HepG2 (cell line): ENCODE results near the gene PREX1. TPM values are rescaled to one million over a fixed set of nuclear protein-coding genes. Genes with fewer than 3 reads are reported as not detected.

Source experiments
- ATAC-seq: fragments of 200-7000 bp; cut with Tn5 transposase; 3 replicates; pipeline ENCODE4 v1.9.1; 2020; ENCODE audit warnings: mild to moderate bottlenecking, moderate library complexity
- BruUV-seq: library from RNA; stranded (reverse); fragments of 400-500 nt; replicated peaks from 2 replicates; lab custom pipeline; 2021; lab: Mats Ljungman, UMichigan
- CTCF ChIA-PET: fragments of 300-600 bp; formaldehyde crosslinking; extraction: SDS; loops from one replicate; lab custom pipeline; 2021; ENCODE audit warnings: low total read pairs, inconsistent platforms, low intra/inter-chr PET ratio; lab: Yijun Ruan, JAX
- POLR2A ChIA-PET: fragments of 350-600 bp; sonication (Branson Sonifier 250); formaldehyde crosslinking; loops from one replicate; lab custom pipeline; 2020; ENCODE audit warnings: antibody characterized with exemption, inconsistent platforms; lab: Yijun Ruan, JAX
- DNase-seq: peaks from one replicate; pipeline ENCODE4 v3.0.0-alpha.2; 2015; ENCODE audit warnings: low spot score
- FAIRE-seq: peaks from 3 replicates; lab custom pipeline; 2011; peaks lifted over from hg19 to GRCh38; lab: Jason Lieb, UNC
- H2AFZ ChIP-seq: one replicate; pipeline ENCODE4 v1.6.1; 2011; ENCODE audit warnings: low read length, inconsistent platforms
- H3K27ac ChIP-seq: fragments of 300-600 bp; 3 replicates; pipeline ENCODE4 v1.8.0; 2011; ENCODE audit warnings: mixed run types, mild to moderate bottlenecking, mixed read lengths, low read length, inconsistent platforms; ENCODE audit not compliant: insufficient read depth; ENCODE audit errors: extremely low read length
- H3K27me3 ChIP-seq, 2 experiments: fragments of 200-600 bp in 1 of 2; 2 replicates in 1 of 2; 3 replicates in 1 of 2; pipeline versions ENCODE4 v1.6.0 to v1.8.0; 2011; ENCODE audit warnings: low read length in 2 of 2, mild to moderate bottlenecking in 2 of 2, moderate library complexity in 2 of 2, inconsistent platforms in 1 of 2; ENCODE audit not compliant: insufficient read depth in 2 of 2, control insufficient read depth in 1 of 2
- H3K36me3 ChIP-seq, 2 experiments: fragments of 200-600 bp in 1 of 2; replicated peaks in 1 of 2; 2 replicates in 1 of 2; 3 replicates in 1 of 2; pipeline versions ENCODE4 v1.5.1 to v1.8.0; 2011; ENCODE audit warnings: low read length in 2 of 2, inconsistent platforms in 1 of 2; ENCODE audit not compliant: insufficient read depth in 2 of 2, control insufficient read depth in 1 of 2
- H3K4me1 ChIP-seq: 2 replicates; pipeline ENCODE4 v1.5.1; 2012; ENCODE audit warnings: low read length, inconsistent platforms; ENCODE audit not compliant: insufficient read depth
- H3K4me2 ChIP-seq: 2 replicates; pipeline ENCODE4 v1.6.0; 2011; ENCODE audit warnings: low read depth, low read length, inconsistent platforms
- H3K4me3 ChIP-seq, 3 experiments: fragments of 200-600 bp in 1 of 3; sonication (generic), shearing (Covaris generic) in 1 of 3; replicated peaks in 1 of 3; 2 replicates each; pipeline ENCODE4 v1.5.1; 2011 to 2016; ENCODE audit warnings: low read length in 3 of 3, inconsistent platforms in 2 of 3, low read depth in 2 of 3, mild to moderate bottlenecking in 2 of 3, control low read depth in 1 of 3, mixed read lengths in 1 of 3; ENCODE audit not compliant: insufficient read depth in 1 of 3
- H3K79me2 ChIP-seq: one replicate; pipeline ENCODE4 v1.6.1; 2011; ENCODE audit warnings: low read length, inconsistent platforms; ENCODE audit not compliant: insufficient read depth
- H3K9ac ChIP-seq: 2 replicates; pipeline ENCODE4 v1.6.0; 2011; ENCODE audit warnings: mild to moderate bottlenecking, low read depth, low read length, inconsistent platforms; ENCODE audit not compliant: insufficient read depth
- H3K9me3 ChIP-seq: 2 replicates; pipeline ENCODE4 v1.5.1; 2012; ENCODE audit warnings: mild to moderate bottlenecking, low read length
- H4K20me1 ChIP-seq: 2 replicates; pipeline ENCODE4 v1.6.0; 2011; ENCODE audit warnings: inconsistent platforms, mild to moderate bottlenecking, low read length, moderate library complexity; ENCODE audit not compliant: insufficient read depth
- ZFP36 ChIP-seq: fragments of 150-350 bp; IDR thresholded peaks from 2 replicates; pipeline ENCODE4 v1.6.1; 2018; ENCODE audit warnings: borderline replicate concordance, low read length, low read depth; ENCODE audit not compliant: partially characterized antibody
- ZNF562 ChIP-seq: sonication (generic); formaldehyde crosslinking; IDR thresholded peaks from 2 replicates; pipeline ENCODE4 v1.8.0; 2022; ENCODE audit warnings: missing genetic modification reagents, borderline replicate concordance
- ZNF614 ChIP-seq: IDR thresholded peaks from 2 replicates; pipeline ENCODE4 v1.6.1; 2018; ENCODE audit warnings: missing biosample characterization, missing genetic modification reagents, inconsistent platforms, borderline replicate concordance
- WGBS: methylation state at CpG from one replicate; pipeline ENCODE4 v1.1.6; 2017; ENCODE audit warnings: low lambda C conversion rate; 5-methylcytosine and 5-hydroxymethylcytosine counted together
- in situ Hi-C: cut with HindIII; loops from 2 replicates; pipeline ENCODE4 v1.10.0; 2017; ENCODE audit warnings: low pct_unique_long_range_greater_than_20kb; ENCODE audit not compliant: extremely low pct_ligation_motif_present
- intact Hi-C: fragments of 100-400 bp; cut with micrococcal nuclease; formaldehyde crosslinking; loops from one replicate; pipeline ENCODE4 v1.10.0; 2022; ENCODE audit not compliant: unreplicated experiment
- polyA plus RNA-seq, 8 experiments: library from polyadenylated mRNA; depleted of rRNA in 3 of 8; stranded (reverse) in 7 of 8; unstranded in 1 of 8; fragments of >200 nt; fragmentation: Illumina TruSeq in 4 of 8; extraction: Trizol in 4 of 8; gene quantifications; 2 replicates each; pipeline versions ENCODE4 v1.2.1 to v1.2.3, GENCODE V29; 2011 to 2016; ENCODE audit warnings: low read depth in 4 of 8, missing spikeins in 1 of 8, mixed read lengths in 1 of 8; ENCODE audit not compliant: insufficient read depth in 1 of 8
- total RNA-seq, 5 experiments: library from RNA; depleted of rRNA; stranded (reverse); fragments of >200 nt; fragmentation: Illumina TruSeq; extraction: Trizol; gene quantifications; 2 replicates each; pipeline ENCODE4 v1.2.3, GENCODE V29; 2016; ENCODE audit warnings: low read depth in 1 of 5
- TF ChIP-seq, protein P1 (sequence below): sonication (generic); formaldehyde crosslinking; IDR thresholded peaks from 2 replicates; pipeline ENCODE4 v1.4.0; 2020; ENCODE audit warnings: missing genetic modification reagents
- TF ChIP-seq, protein P2 (sequence below): sonication (generic); formaldehyde crosslinking; IDR thresholded peaks from 2 replicates; pipeline ENCODE4 v1.5.0; 2020; ENCODE audit warnings: mild to moderate bottlenecking, missing genetic modification reagents, moderate library complexity

PREX1 gene
- total and polyA plus RNA-seq, 2 of the 13 experiments (the other 11 are each of a cell fraction or from before 2014, with no cell fraction given): 0.02 to 0.04 TPM

GRCh38 chr20:48630342-48631075 lies 197.3 kb downstream of the PREX1 start:
- intact Hi-C loops: no loop called here
- WGBS: 41% methylated on average over 14 of the region's 18 CpGs
- no TSS peak for BruUV-seq
- no peaks in the 10 kb centered on the region for H3K9me3 ChIP-seq
- no peak overlapping the region for H3K27ac ChIP-seq
- H2AFZ ChIP-seq: no peak overlapping the region
- no peaks in the 10 kb centered on the region; the same call in 1 of the 2 replicates for H4K20me1 ChIP-seq
- no peak for DNase-seq
- peaks cover under 1 to 28% of the 10 kb centered on the region in 2 experiments; a peak in 3 of 5 replicates for H3K27me3 ChIP-seq
- CTCF ChIA-PET: no interaction called here
- POLR2A ChIA-PET: no interaction called here
- H3K4me3 ChIP-seq: no peak overlapping the region
- H3K4me2 ChIP-seq: no peak overlapping the region
- H3K4me1 ChIP-seq: peaks cover 21% of the 10 kb centered on the region
- no peaks in the 10 kb centered on the region for H3K36me3 ChIP-seq
- peak; percentile 49 for ATAC-seq
- TF ChIP-seq, protein P1, sequence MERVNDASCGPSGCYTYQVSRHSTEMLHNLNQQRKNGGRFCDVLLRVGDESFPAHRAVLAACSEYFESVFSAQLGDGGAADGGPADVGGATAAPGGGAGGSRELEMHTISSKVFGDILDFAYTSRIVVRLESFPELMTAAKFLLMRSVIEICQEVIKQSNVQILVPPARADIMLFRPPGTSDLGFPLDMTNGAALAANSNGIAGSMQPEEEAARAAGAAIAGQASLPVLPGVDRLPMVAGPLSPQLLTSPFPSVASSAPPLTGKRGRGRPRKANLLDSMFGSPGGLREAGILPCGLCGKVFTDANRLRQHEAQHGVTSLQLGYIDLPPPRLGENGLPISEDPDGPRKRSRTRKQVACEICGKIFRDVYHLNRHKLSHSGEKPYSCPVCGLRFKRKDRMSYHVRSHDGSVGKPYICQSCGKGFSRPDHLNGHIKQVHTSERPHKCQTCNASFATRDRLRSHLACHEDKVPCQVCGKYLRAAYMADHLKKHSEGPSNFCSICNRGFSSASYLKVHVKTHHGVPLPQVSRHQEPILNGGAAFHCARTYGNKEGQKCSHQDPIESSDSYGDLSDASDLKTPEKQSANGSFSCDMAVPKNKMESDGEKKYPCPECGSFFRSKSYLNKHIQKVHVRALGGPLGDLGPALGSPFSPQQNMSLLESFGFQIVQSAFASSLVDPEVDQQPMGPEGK: 0 out of 2 replicates have a peak, but pooled peaks have one; percentile 17
- TF ChIP-seq ZNF562 (no peak), ZNF614 (no peak), ZFP36 (peak; percentile 35)
- TF ChIP-seq, protein P2, sequence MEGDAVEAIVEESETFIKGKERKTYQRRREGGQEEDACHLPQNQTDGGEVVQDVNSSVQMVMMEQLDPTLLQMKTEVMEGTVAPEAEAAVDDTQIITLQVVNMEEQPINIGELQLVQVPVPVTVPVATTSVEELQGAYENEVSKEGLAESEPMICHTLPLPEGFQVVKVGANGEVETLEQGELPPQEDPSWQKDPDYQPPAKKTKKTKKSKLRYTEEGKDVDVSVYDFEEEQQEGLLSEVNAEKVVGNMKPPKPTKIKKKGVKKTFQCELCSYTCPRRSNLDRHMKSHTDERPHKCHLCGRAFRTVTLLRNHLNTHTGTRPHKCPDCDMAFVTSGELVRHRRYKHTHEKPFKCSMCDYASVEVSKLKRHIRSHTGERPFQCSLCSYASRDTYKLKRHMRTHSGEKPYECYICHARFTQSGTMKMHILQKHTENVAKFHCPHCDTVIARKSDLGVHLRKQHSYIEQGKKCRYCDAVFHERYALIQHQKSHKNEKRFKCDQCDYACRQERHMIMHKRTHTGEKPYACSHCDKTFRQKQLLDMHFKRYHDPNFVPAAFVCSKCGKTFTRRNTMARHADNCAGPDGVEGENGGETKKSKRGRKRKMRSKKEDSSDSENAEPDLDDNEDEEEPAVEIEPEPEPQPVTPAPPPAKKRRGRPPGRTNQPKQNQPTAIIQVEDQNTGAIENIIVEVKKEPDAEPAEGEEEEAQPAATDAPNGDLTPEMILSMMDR (CRISPR knock-in tag): peak; percentile 13; the same call in 1 of the 2 replicates
- TF ChIP-seq, all 625 proteins: peak for 3
- Histone ChIP-seq H3K9ac (no peak overlapping the region), H3K79me2 (no peaks in the 10 kb centered on the region)
- in situ Hi-C loops: no loop called here
- FAIRE-seq: no peak
